HL-60 (cell line): Measurements from ENCODE around the gene LSMEM2.

Experiments
- CTCF ChIP-seq: IDR thresholded peaks from one replicate; pipeline ENCODE4 v1.5.1; 2011; ENCODE audit warnings: low read length, control low read depth, inconsistent platforms; ENCODE audit not compliant: insufficient read depth
- REST ChIP-seq: IDR thresholded peaks from 2 replicates; pipeline ENCODE4 v1.6.1; 2012; ENCODE audit warnings: low read depth; ENCODE audit not compliant: insufficient replicate concordance

GRCh38 chr3:50248387-50248786 is 30.5 kb upstream of the LSMEM2 start:
- TF ChIP-seq CTCF (no peak), REST (no peak)
